OCI-LY7 (cell line): ENCODE data around the gene SLC30A7.
A peak's percentile ranks its signal among the peaks of the same experiment; 100 is the strongest.

ENCODE experiments used
- CTCF ChIP-seq: fragments of 200-600 bp; sonication (generic); conservative IDR thresholded peaks from 2 replicates; pipeline ENCODE4 v1.5.1; 2014; ENCODE audit warnings: mild to moderate bottlenecking, antibody characterized with exemption, low read length, moderate library complexity, mixed read lengths
- EZH2phosphoT487 ChIP-seq: fragments of 200-600 bp; sonication (generic); IDR thresholded peaks from 2 replicates; pipeline ENCODE4 v1.6.1; 2018; ENCODE audit warnings: low read depth, borderline replicate concordance, mild to moderate bottlenecking, mixed run types, antibody characterized with exemption, low read length, moderate library complexity, mixed read lengths

- TF ChIP-seq CTCF (peak; percentile 29; the same call in 1 of the 2 replicates), EZH2phosphoT487 (no peak)
Measured at GRCh38 chr1:100931716-100932115, 35.8 kb downstream of the SLC30A7 start.
